ENCODE measurements around the gene ROPN1. TPM values are rescaled to one million over a fixed set of nuclear protein-coding genes. Genes with fewer than 3 reads are reported as not detected.

Gene ROPN1
- total and polyA plus RNA-seq, 10 of the 15 experiments (the other 5 are each of a cell fraction or from before 2014, with no cell fraction given), result not detected

DNA sequence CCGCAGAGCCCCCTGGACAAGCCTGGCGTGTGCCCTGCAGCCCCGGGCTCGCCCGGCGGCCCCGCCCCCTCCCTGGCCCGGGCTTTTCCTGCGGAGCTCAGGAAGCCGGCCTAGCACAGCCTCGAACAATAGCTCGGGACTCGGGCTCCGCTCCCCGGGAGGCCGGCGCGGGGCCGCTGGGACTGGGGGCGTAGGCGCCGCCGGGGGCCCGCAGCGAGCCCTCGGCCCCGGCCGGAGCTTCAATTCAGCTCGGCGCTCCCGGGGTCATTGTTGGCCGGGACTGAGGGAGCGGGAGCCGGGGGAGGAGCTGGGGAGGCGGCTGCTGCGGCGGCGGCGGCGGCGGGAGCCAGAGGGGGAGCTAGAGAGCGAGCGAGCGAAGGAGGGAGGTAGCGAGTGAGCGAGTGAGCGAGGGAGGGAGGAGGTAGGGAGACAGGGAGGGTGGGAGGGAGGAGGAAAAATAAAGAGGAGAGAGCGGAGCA lies 41.0 kb upstream of the ROPN1 start:
- POLR2A ChIA-PET, result no interaction called here
- intact Hi-C loops (cut with micrococcal nuclease; ENCODE audit: unreplicated experiment), result no loop called here
- TF ChIP-seq SMARCA5 (IDR thresholded peaks at IDR 0.05), result no peak
- TF ChIP-seq EGR1 (IDR thresholded peaks at IDR 0.05; ENCODE audit: borderline replicate concordance in 1 of 2, low read depth in 2 of 2, low read length in 2 of 2), result no peak
- TF ChIP-seq, protein P1, sequence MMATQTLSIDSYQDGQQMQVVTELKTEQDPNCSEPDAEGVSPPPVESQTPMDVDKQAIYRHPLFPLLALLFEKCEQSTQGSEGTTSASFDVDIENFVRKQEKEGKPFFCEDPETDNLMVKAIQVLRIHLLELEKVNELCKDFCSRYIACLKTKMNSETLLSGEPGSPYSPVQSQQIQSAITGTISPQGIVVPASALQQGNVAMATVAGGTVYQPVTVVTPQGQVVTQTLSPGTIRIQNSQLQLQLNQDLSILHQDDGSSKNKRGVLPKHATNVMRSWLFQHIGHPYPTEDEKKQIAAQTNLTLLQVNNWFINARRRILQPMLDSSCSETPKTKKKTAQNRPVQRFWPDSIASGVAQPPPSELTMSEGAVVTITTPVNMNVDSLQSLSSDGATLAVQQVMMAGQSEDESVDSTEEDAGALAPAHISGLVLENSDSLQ (IDR thresholded peaks at IDR 0.05), result no peak
- no peak for TF ChIP-seq RAD51 (IDR thresholded peaks at IDR 0.05)
- no peak for TF ChIP-seq RUNX3 (IDR thresholded peaks at IDR 0.05; ENCODE audit: low read length)
- TF ChIP-seq MXI1 (IDR thresholded peaks at IDR 0.05; ENCODE audit: low read depth, low read length), result no peak
- TF ChIP-seq, protein P2, sequence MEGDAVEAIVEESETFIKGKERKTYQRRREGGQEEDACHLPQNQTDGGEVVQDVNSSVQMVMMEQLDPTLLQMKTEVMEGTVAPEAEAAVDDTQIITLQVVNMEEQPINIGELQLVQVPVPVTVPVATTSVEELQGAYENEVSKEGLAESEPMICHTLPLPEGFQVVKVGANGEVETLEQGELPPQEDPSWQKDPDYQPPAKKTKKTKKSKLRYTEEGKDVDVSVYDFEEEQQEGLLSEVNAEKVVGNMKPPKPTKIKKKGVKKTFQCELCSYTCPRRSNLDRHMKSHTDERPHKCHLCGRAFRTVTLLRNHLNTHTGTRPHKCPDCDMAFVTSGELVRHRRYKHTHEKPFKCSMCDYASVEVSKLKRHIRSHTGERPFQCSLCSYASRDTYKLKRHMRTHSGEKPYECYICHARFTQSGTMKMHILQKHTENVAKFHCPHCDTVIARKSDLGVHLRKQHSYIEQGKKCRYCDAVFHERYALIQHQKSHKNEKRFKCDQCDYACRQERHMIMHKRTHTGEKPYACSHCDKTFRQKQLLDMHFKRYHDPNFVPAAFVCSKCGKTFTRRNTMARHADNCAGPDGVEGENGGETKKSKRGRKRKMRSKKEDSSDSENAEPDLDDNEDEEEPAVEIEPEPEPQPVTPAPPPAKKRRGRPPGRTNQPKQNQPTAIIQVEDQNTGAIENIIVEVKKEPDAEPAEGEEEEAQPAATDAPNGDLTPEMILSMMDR (IDR thresholded peaks at IDR 0.05 in 2 of 3, conservative IDR thresholded peaks at IDR 0.05 in 1 of 3; ENCODE audit: control insufficient read depth in 2 of 3, extremely low read depth in 1 of 3, insufficient read depth in 1 of 3, low read depth in 3 of 3, low read length in 3 of 3), result peak; percentile 43 to 63 (median 56)
- no peak for TF ChIP-seq TCF7 (IDR thresholded peaks at IDR 0.05; ENCODE audit: borderline replicate concordance)
- TF ChIP-seq IKZF1 (conservative IDR thresholded peaks at IDR 0.05), result peak; percentile 38; the same call in 1 of the 2 replicates
- TF ChIP-seq KLF5 (IDR thresholded peaks at IDR 0.05; ENCODE audit: partially characterized antibody), result no peak
- TF ChIP-seq SP1 (IDR thresholded peaks at IDR 0.05; ENCODE audit: low read depth, low read length), result no peak
- no peak for TF ChIP-seq NR2F1 (conservative IDR thresholded peaks at IDR 0.05)
- no peak for TF ChIP-seq IRF4 (IDR thresholded peaks at IDR 0.05; ENCODE audit: low read depth, low read length)
- TF ChIP-seq, protein P3, sequence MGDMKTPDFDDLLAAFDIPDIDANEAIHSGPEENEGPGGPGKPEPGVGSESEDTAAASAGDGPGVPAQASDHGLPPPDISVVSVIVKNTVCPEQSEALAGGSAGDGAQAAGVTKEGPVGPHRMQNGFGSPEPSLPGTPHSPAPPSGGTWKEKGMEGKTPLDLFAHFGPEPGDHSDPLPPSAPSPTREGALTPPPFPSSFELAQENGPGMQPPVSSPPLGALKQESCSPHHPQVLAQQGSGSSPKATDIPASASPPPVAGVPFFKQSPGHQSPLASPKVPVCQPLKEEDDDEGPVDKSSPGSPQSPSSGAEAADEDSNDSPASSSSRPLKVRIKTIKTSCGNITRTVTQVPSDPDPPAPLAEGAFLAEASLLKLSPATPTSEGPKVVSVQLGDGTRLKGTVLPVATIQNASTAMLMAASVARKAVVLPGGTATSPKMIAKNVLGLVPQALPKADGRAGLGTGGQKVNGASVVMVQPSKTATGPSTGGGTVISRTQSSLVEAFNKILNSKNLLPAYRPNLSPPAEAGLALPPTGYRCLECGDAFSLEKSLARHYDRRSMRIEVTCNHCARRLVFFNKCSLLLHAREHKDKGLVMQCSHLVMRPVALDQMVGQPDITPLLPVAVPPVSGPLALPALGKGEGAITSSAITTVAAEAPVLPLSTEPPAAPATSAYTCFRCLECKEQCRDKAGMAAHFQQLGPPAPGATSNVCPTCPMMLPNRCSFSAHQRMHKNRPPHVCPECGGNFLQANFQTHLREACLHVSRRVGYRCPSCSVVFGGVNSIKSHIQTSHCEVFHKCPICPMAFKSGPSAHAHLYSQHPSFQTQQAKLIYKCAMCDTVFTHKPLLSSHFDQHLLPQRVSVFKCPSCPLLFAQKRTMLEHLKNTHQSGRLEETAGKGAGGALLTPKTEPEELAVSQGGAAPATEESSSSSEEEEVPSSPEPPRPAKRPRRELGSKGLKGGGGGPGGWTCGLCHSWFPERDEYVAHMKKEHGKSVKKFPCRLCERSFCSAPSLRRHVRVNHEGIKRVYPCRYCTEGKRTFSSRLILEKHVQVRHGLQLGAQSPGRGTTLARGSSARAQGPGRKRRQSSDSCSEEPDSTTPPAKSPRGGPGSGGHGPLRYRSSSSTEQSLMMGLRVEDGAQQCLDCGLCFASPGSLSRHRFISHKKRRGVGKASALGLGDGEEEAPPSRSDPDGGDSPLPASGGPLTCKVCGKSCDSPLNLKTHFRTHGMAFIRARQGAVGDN (IDR thresholded peaks at IDR 0.05), result no peak
- TF ChIP-seq ZNF207 (IDR thresholded peaks at IDR 0.05; ENCODE audit: borderline replicate concordance), result no peak
- no peak for TF ChIP-seq LARP7 (IDR thresholded peaks at IDR 0.05)
- TF ChIP-seq GATAD2B (conservative IDR thresholded peaks at IDR 0.05; ENCODE audit: low read depth), result 0 out of 2 replicates have a peak, but pooled peaks have one; percentile 25
- peak; percentile 57 for TF ChIP-seq SUZ12 (IDR thresholded peaks at IDR 0.05; ENCODE audit: unreplicated experiment)
- no peak for TF ChIP-seq HDAC2 (IDR thresholded peaks at IDR 0.05)
- no peak for TF ChIP-seq STAT1 (conservative IDR thresholded peaks at IDR 0.05)

More for the DNA sequence above, 41.0 kb upstream of the ROPN1 start:
- 2% methylated on average over 36 of the region's 48 CpGs for WGBS (ENCODE audit: insufficient coverage, insufficient replicate concordance, low lambda C conversion rate, missing lambda C conversion rate)
- FAIRE-seq (no peak), DNase-seq (ENCODE audit: low read depth, low spot score) (no peak), ATAC-seq (peak; percentile 99)
- no peaks in the 10 kb centered on the region for H4K20me1 ChIP-seq (ENCODE audit: control insufficient read depth, insufficient read depth)
- H3K36me3 ChIP-seq (ENCODE audit: control insufficient read depth in 2 of 2, insufficient read depth in 2 of 2, low read length in 1 of 2), result no peaks in the 10 kb centered on the region
- H3K4me3 ChIP-seq, result peak overlapping the region; percentile 55; the same call in 1 of the 2 replicates
- BruUV-seq (replicated peaks), result no TSS peak
- ChIA-PET RAD21 (ENCODE audit: unreplicated experiment) (interaction anchor here (0.8 to 1.0 kb wide), 3 partner anchors 46 to 249 kb away, joined by 3 to 4 read pairs (median 4); no protein-coding TSS in a partner anchor), SMC1A (ENCODE audit: uncharacterized antibody, unreplicated experiment) (interaction anchor here (0.8 to 0.9 kb wide), 2 partner anchors 13 to 373 kb away, joined by 3 to 6 read pairs; no protein-coding TSS in a partner anchor), CTCF (interaction anchor here (0.6 to 1.3 kb wide), 12 partner anchors 9 to 493 kb away, joined by 3 to 5 read pairs (median 3); no protein-coding TSS in a partner anchor)
- H3K9ac ChIP-seq (ENCODE audit: control insufficient read depth, insufficient read depth, low read length), result no peak overlapping the region
- H3K27me3 ChIP-seq (replicated peaks in 1 of 2; ENCODE audit: control insufficient read depth in 2 of 2, insufficient read depth in 2 of 2, low read length in 1 of 2), result peaks cover 6 to 21% of the 10 kb centered on the region in 2 experiments
- no peaks in the 10 kb centered on the region for H3K4me1 ChIP-seq (ENCODE audit: control insufficient read depth, insufficient read depth, low read length)
- H3K79me2 ChIP-seq (ENCODE audit: control insufficient read depth, insufficient read depth, low read length), result no peaks in the 10 kb centered on the region
- in situ Hi-C loops (cut with MboI), result no loop called here
- H2AFZ ChIP-seq (ENCODE audit: control insufficient read depth, low read depth, low read length), result no peak overlapping the region; the same call in 1 of the 2 replicates
- H3K4me2 ChIP-seq (ENCODE audit: control insufficient read depth, insufficient read depth), result peak overlapping the region; percentile 75; the same call in 1 of the 2 replicates
- no peak overlapping the region for H3K27ac ChIP-seq (ENCODE audit: control insufficient read depth, insufficient read depth)
- no peaks in the 10 kb centered on the region; the same call in 2 of the 3 replicates for H3K9me3 ChIP-seq (replicated peaks; ENCODE audit: control insufficient read depth, insufficient read depth, low read length)
